HG03442 (cell line): ENCODE measurements around the gene FAM117B.
"Not testable (repeated sequence)": the region's sequence is repeated elsewhere in the genome, so short reads cannot be mapped to it uniquely, and the experiment has no call there.

Experiments
- ATAC-seq: cut with Tn5 transposase; IDR thresholded peaks from one replicate; pipeline ENCODE4 v1.9.1; 2021; ENCODE audit warnings: mild to moderate bottlenecking, moderate library complexity; ENCODE audit not compliant: unreplicated experiment

Gene FAM117B

GRCh38 chr2:202700075-202700901 is 65.5 kb downstream of the FAM117B start:
- no peak for ATAC-seq

DNA sequence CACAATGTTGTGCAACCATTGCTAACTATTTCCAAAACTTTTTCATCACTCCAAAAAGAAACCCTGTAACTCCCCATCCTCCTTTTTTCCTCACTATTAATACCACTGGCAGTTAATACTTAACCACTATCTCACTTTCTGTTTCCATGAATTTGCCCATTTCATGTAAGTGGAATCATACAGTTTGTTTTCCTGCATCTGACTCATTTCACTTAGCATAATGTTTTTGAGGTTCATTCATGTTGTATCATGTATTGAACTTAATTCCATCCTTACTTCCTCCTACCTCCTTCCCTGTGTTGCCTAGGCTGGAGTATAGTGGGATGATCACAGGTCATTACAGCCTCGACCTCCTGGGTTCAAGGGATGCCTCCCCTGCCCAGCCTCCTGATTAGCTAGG is 68.3 kb downstream of the FAM117B start:
- ATAC-seq = no peak

GRCh38 chr2:202704248-202704647 is 69.5 kb downstream of the FAM117B start:
- ATAC-seq = no peak

GRCh38 chr2:202705446-202706020 is 70.8 kb downstream of the FAM117B start:
- no peak for ATAC-seq

- not testable (repeated sequence) for ATAC-seq
These were observed 80.5 kb downstream of the FAM117B start for GRCh38 chr2:202714971-202715935.

- ATAC-seq = no peak
These were observed 81.4 kb downstream of the FAM117B start for GRCh38 chr2:202716114-202716718.

GRCh38 chr2:202716953-202717597 is 82.3 kb downstream of the FAM117B start:
- no peak for ATAC-seq

GRCh38 chr2:202717598-202718310 is 83.0 kb downstream of the FAM117B start:
- ATAC-seq = no peak

- no peak for ATAC-seq
These were observed 83.8 kb downstream of the FAM117B start for GRCh38 chr2:202718614-202719013.

GRCh38 chr2:202720226-202720625 is 85.5 kb downstream of the FAM117B start:
- ATAC-seq = no peak

GRCh38 chr2:202721621-202722020 is 86.9 kb downstream of the FAM117B start:
- no peak for ATAC-seq

DNA sequence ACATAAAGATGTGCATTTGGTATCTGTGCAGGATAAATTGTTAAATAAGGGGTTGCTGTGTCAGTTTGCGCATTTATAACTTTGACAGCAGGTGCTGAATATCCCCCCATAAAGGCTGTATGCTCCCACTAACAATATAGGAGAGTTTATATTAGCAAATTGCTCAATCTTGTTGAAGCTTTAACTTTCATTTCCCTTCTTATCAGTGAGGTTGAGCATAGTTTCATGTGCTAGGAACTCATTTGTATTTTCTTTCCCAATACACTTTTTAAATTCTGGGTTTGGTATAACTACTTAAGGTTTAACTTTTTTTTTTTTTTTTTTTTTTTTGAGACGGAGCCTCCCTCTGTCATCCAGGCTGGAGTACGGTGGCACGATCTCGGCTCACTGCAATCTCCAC is 89.0 kb downstream of the FAM117B start:
- ATAC-seq = no peak

DNA sequence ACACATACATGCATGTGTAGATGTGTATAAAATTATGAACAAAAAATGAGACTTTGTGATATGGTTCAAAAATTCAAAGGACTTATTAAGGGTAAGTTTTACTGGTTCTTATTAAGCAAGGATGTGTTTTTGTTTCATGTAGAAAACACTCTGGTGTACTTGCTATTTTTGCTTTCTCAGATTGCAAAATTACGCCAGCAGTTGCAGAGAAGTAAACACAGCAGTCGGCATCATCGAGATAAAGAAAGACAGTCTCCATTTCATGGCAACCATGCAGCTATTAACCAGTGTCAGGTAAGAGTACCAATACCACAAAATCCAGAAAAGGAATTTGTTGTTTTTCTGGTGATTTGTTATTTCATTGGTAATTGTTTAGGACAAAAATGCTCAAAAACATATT is 91.3 kb downstream of the FAM117B start:
- ATAC-seq = no peak

- no peak for ATAC-seq
These were observed 102.1 kb downstream of the FAM117B start for GRCh38 chr2:202736826-202737225.

GRCh38 chr2:202743613-202744012 is 108.8 kb downstream of the FAM117B start:
- ATAC-seq = no peak

DNA sequence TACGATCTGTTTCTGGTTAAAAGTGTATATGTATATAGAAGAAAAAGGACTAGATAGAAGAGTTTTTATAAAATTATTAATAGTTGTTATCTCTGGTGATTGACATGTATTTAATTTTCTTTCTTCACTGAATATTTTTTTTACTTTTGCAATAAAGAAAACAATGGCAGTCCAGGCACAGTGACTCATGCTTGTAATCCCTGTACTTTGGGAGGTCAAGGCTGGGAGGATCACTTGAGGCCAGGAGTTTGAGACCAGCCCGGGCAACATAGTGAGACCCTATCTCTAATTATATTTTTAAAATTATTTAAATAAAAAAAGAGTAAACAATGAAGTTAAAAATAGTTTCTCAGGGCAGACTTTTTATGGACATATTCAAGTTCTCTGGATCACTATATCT is 114.7 kb downstream of the FAM117B start:
- ATAC-seq = no peak

DNA sequence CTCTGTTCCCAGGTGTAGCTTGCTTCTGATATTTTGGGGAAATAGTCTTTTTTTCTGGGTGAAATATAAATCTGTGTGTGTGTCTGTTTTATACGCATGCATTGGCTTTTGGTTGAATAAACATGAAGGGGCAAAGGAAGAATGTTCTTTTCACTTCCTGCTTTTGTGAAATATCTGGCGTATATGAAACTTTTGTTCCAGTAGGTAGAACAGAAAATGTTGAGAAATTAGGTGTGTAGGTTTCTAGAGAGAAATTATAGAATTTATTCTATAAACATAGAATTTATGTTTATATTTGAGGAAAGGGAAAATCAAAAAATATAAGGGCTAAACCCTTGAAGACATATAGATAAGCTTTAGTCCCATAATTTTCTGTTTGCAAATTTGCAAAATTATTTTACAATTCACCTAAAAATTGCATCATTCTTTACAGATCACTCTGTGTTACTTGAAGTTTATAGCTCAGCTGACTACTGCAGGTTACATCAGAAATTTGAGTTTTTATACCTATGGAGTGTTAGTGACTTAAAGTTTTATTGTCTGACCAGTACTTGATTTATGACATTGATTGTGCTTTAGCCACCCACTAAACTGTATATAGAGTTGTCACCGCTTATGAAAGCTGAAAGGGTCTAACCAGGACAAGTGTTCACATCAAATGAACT is 116.1 kb downstream of the FAM117B start:
- no peak for ATAC-seq

DNA sequence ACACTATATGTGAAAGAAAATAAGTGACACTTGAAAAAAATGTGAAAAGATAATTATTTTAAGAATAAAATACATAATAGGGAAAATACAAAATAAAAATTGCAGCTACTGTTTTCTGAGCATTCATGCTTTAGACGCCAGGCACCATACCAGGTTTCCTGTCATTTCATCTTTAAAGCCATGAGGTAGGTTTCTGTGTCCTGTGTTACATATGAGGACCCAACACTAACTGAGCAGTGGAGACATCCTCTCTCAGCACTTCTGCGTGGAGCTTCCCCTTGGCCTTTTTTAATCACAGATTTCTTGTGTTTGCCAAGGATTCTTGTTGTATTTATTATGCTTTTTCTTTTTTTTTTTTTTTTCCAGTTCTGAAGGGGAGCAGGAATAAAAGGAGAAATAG is 117.3 kb downstream of the FAM117B start:
- no peak for ATAC-seq

DNA sequence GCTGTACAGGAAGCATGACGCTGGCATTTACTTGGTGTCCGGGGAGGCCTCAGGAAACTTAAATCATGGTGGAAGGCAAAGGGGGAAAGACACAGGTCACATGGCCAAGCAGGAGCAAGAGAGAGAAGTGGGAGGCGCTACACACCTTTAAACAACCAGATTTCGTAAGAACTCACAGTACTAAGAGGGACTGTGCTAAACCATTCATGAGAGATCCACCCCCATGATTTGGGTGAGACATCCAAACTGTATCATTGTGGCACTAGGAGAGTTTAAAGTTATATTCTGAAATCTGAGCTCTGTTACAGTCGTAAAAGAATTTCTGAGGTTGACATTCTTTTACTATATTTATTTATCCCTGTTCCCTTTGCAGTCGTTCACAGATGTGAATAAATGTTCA is 120.2 kb downstream of the FAM117B start:
- no peak for ATAC-seq
